Endodermal cell (in vitro differentiated cells): Measurements from ENCODE around the gene SFXN5. TPM values are rescaled to one million over a fixed set of nuclear protein-coding genes. Genes with fewer than 3 reads are reported as not detected.

Experiments used
- DNase-seq: peaks from one replicate; pipeline ENCODE4 v3.0.0-alpha.2; 2017
- H3K27ac ChIP-seq: 2 replicates; pipeline ENCODE4 v1.5.1; 2013; ENCODE audit warnings: mild to moderate bottlenecking, low read depth, low read length, moderate library complexity
- H3K27me3 ChIP-seq: 2 replicates; pipeline ENCODE4 v1.6.1; 2013; ENCODE audit warnings: mild to moderate bottlenecking, low read length, moderate library complexity; ENCODE audit not compliant: insufficient read depth, control insufficient read depth, poor library complexity, severe bottlenecking
- H3K36me3 ChIP-seq: 2 replicates; pipeline ENCODE4 v1.7.0; 2013; ENCODE audit warnings: mild to moderate bottlenecking, low read length, moderate library complexity; ENCODE audit not compliant: control insufficient read depth, insufficient read depth
- H3K4me1 ChIP-seq: one replicate; pipeline ENCODE4 v1.7.0; 2013; ENCODE audit warnings: low read length; ENCODE audit not compliant: control insufficient read depth, insufficient read depth
- H3K4me3 ChIP-seq: 2 replicates; pipeline ENCODE4 v1.5.1; 2013; ENCODE audit warnings: mild to moderate bottlenecking, low read length, moderate library complexity
- H3K9ac ChIP-seq: 2 replicates; pipeline ENCODE4 v1.6.1; 2013; ENCODE audit warnings: mild to moderate bottlenecking, low read length, moderate library complexity; ENCODE audit not compliant: poor library complexity, severe bottlenecking; ENCODE audit errors: extremely low read depth
- H3K9me3 ChIP-seq: 2 replicates; pipeline ENCODE4 v1.6.1; 2013; ENCODE audit warnings: mild to moderate bottlenecking, low read length, moderate library complexity; ENCODE audit not compliant: control insufficient read depth
- H3K27ac Mint-ChIP-seq: 2 replicates; pipeline ENCODE4 v1.8.0; 2020; ENCODE audit warnings: mixed read lengths
- H3K27me3 Mint-ChIP-seq: 2 replicates; pipeline ENCODE4 v1.8.0; 2021; ENCODE audit warnings: mild to moderate bottlenecking, mixed read lengths; ENCODE audit not compliant: insufficient read depth
- H3K36me3 Mint-ChIP-seq: 2 replicates; pipeline ENCODE4 v1.8.0; 2020; ENCODE audit warnings: low read depth, mixed read lengths
- H3K4me1 Mint-ChIP-seq: 2 replicates; pipeline ENCODE4 v1.8.0; 2020; ENCODE audit warnings: mixed read lengths
- H3K4me3 Mint-ChIP-seq: 2 replicates; pipeline ENCODE4 v1.8.0; 2020; ENCODE audit warnings: mild to moderate bottlenecking, moderate library complexity, mixed read lengths
- H3K9me3 Mint-ChIP-seq: 2 replicates; pipeline ENCODE4 v1.8.0; 2020; ENCODE audit warnings: mild to moderate bottlenecking, mixed read lengths
- CTCF ChIP-seq: fragments of 200-600 bp; sonication (generic); conservative IDR thresholded peaks from 2 replicates; pipeline ENCODE4 v1.5.0; 2021; ENCODE audit warnings: antibody characterized with exemption, mild to moderate bottlenecking
- WGBS, 2 experiments: methylation state at CpG; one replicate each; pipeline versions ENCODE4 v1.1.5 to v1.1.7; 2013; ENCODE audit warnings: missing lambda C conversion rate in 2 of 2, mixed read lengths in 1 of 2; ENCODE audit not compliant: insufficient coverage in 1 of 2, insufficient read length in 1 of 2; 5-methylcytosine and 5-hydroxymethylcytosine counted together
- total RNA-seq, 2 donors: library from RNA; stranded (reverse); fragmentation: NEBNext Ultra II Directional in 1 of 2; extraction: Animal tissue kit (Norgen Biotek cat#: 25700) in 1 of 2; gene quantifications; 2 replicates in 1 of 2; 3 replicates in 1 of 2; pipeline ENCODE4 v1.2.1, GENCODE V29; 2021

SFXN5 gene
- total RNA-seq, 2 donors from 2014 or later, result 30.7 to 32.8 TPM

- peaks cover 56% of the 10 kb centered on the region for H3K27me3 ChIP-seq
- H3K27ac ChIP-seq, result no peak overlapping the region
- Mint-ChIP-seq H3K9me3 (no peaks in the 10 kb centered on the region), H3K36me3 (no peaks in the 10 kb centered on the region), H3K27me3 (peaks cover 90% of the 10 kb centered on the region), H3K4me1 (peaks cover 16% of the 10 kb centered on the region), H3K4me3 (no peak overlapping the region), H3K27ac (no peak overlapping the region)
- no peak for TF ChIP-seq CTCF
- 86% methylated on average over 2 of the region's 2 CpGs for WGBS, 2 experiments
- peaks cover 9% of the 10 kb centered on the region for H3K4me1 ChIP-seq
- no peaks in the 10 kb centered on the region for H3K36me3 ChIP-seq
- no peak overlapping the region for H3K4me3 ChIP-seq
- no peak overlapping the region for H3K9ac ChIP-seq
- H3K9me3 ChIP-seq, result no peaks in the 10 kb centered on the region
- no peak for DNase-seq
These were observed 173.0 kb downstream of the SFXN5 start for GRCh38 chr2:72898585-72898906.

GRCh38 chr2:72897785-72898584 lies 173.5 kb downstream of the SFXN5 start:
- H3K4me1 Mint-ChIP-seq, result peaks cover 16% of the 10 kb centered on the region
- no peak overlapping the region for H3K27ac ChIP-seq
- H3K9me3 Mint-ChIP-seq, result no peaks in the 10 kb centered on the region
- H3K9ac ChIP-seq, result no peak overlapping the region
- no peak overlapping the region for H3K4me3 ChIP-seq
- H3K36me3 Mint-ChIP-seq, result no peaks in the 10 kb centered on the region
- peaks cover 9% of the 10 kb centered on the region for H3K4me1 ChIP-seq
- WGBS, 2 experiments, result 77 to 84% methylated on average over 13 to 18 of the region's 18 CpGs
- H3K9me3 ChIP-seq, result no peaks in the 10 kb centered on the region
- no peak overlapping the region for H3K27ac Mint-ChIP-seq
- no peak overlapping the region for H3K4me3 Mint-ChIP-seq
- H3K27me3 ChIP-seq, result peaks cover 54% of the 10 kb centered on the region
- H3K36me3 ChIP-seq, result no peaks in the 10 kb centered on the region
- no peak for TF ChIP-seq CTCF
- peaks cover 85% of the 10 kb centered on the region for H3K27me3 Mint-ChIP-seq
- no peak for DNase-seq

GRCh38 chr2:72896446-72896845 lies 175.1 kb downstream of the SFXN5 start:
- 91% methylated on average over 4 of the region's 4 CpGs; no CpG with 5 or more reads in 1 of the 2 experiments for WGBS, 2 experiments
- Histone ChIP-seq H3K27me3 (peaks cover 47% of the 10 kb centered on the region), H3K27ac (no peak overlapping the region), H3K36me3 (no peaks in the 10 kb centered on the region), H3K4me3 (no peak overlapping the region), H3K9ac (no peak overlapping the region), H3K9me3 (no peaks in the 10 kb centered on the region), H3K4me1 (peaks cover 6% of the 10 kb centered on the region)
- H3K9me3 Mint-ChIP-seq, result no peaks in the 10 kb centered on the region
- H3K4me1 Mint-ChIP-seq, result peaks cover 15% of the 10 kb centered on the region
- H3K4me3 Mint-ChIP-seq, result no peak overlapping the region
- TF ChIP-seq CTCF, result no peak
- H3K27ac Mint-ChIP-seq, result no peak overlapping the region
- no peaks in the 10 kb centered on the region for H3K36me3 Mint-ChIP-seq
- H3K27me3 Mint-ChIP-seq, result peaks cover 74% of the 10 kb centered on the region
- DNase-seq, result no peak
